ENCODE results near the gene HEPHL1.

HEPHL1 gene

GRCh38 chr11:94030059-94030458, 8.9 kb downstream of the HEPHL1 start:
- no peak for DNase-seq (ENCODE audit: low read depth, low spot score)
- in situ Hi-C loops (cut with HindIII; ENCODE audit: low sequenced_read_pairs) = no loop called here
- no peak overlapping the region for H3K4me3 ChIP-seq (ENCODE audit: low read depth, low read length)
- no peak for TF ChIP-seq CTCF (IDR thresholded peaks at IDR 0.05; ENCODE audit: low read depth, low read length)

GRCh38 chr11:94031625-94032024, 10.5 kb downstream of the HEPHL1 start:
- no peak overlapping the region for H3K4me3 ChIP-seq (ENCODE audit: low read depth, low read length)
- in situ Hi-C loops (cut with HindIII; ENCODE audit: low sequenced_read_pairs) = no loop called here
- no peak for TF ChIP-seq CTCF (IDR thresholded peaks at IDR 0.05; ENCODE audit: low read depth, low read length)
- no peak for DNase-seq (ENCODE audit: low read depth, low spot score)

DNA sequence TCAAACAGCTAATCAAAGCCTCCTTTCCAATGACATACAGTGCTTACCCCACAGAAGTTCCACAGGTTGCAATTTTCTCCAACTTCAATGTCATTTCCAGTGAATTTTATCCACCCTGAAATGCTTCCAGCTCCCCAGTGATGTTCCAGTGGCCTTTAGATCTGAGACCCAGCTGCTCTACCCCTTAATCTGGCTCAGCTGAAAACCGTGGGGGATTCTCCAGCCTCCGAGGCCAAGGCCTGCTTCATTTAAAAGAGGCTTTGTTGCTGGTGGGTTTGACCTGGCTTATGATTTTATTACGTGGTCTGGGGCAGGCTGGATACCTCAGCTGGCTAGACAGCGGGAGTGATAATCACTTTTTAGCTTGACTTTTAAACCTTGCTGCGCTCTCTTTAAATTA, 10.9 kb downstream of the HEPHL1 start:
- TF ChIP-seq CTCF (IDR thresholded peaks at IDR 0.05; ENCODE audit: low read depth, low read length) = no peak
- H3K4me3 ChIP-seq (ENCODE audit: low read depth, low read length) = no peak overlapping the region
- in situ Hi-C loops (cut with HindIII; ENCODE audit: low sequenced_read_pairs) = no loop called here
- no peak for DNase-seq (ENCODE audit: low read depth, low spot score)

GRCh38 chr11:94032725-94033124, 11.6 kb downstream of the HEPHL1 start:
- H3K4me3 ChIP-seq (ENCODE audit: low read depth, low read length) = no peak overlapping the region
- no peak for DNase-seq (ENCODE audit: low read depth, low spot score)
- TF ChIP-seq CTCF (IDR thresholded peaks at IDR 0.05; ENCODE audit: low read depth, low read length) = no peak
- in situ Hi-C loops (cut with HindIII; ENCODE audit: low sequenced_read_pairs) = no loop called here

- TF ChIP-seq CTCF (IDR thresholded peaks at IDR 0.05; ENCODE audit: low read depth, low read length) = no peak
- in situ Hi-C loops (cut with HindIII; ENCODE audit: low sequenced_read_pairs) = no loop called here
- no peak overlapping the region for H3K4me3 ChIP-seq (ENCODE audit: low read depth, low read length)
- DNase-seq (ENCODE audit: low read depth, low spot score) = no peak
Measured at GRCh38 chr11:94034207-94034606, 13.1 kb downstream of the HEPHL1 start.

DNA sequence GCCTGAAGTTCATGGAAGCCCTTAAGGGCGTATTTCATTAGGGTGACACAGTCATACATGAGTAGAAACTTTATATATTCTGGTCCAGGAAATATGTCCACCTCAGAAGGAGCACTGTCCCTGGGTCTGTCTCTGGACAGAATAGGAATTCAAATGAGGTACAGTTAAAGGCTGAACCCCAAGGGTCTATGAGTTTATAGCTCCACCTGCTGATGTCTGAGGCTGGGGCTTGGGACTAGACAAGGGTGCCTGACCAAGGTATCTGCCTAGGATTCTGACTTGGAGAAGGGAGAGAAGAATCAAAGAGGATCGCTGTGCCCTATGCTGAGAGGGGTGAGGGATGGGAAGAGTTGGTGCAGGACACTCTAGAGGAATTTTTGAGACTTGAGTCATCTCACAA, 14.9 kb downstream of the HEPHL1 start:
- TF ChIP-seq CTCF (IDR thresholded peaks at IDR 0.05; ENCODE audit: low read depth, low read length) = no peak
- no peak overlapping the region for H3K4me3 ChIP-seq (ENCODE audit: low read depth, low read length)
- in situ Hi-C loops (cut with HindIII; ENCODE audit: low sequenced_read_pairs) = no loop called here
- DNase-seq (ENCODE audit: low read depth, low spot score) = no peak

- no peak for TF ChIP-seq CTCF (IDR thresholded peaks at IDR 0.05; ENCODE audit: low read depth, low read length)
- DNase-seq (ENCODE audit: low read depth, low spot score) = no peak
- no peak overlapping the region for H3K4me3 ChIP-seq (ENCODE audit: low read depth, low read length)
- in situ Hi-C loops (cut with HindIII; ENCODE audit: low sequenced_read_pairs) = no loop called here
Measured at GRCh38 chr11:94043241-94043640, 22.1 kb downstream of the HEPHL1 start.

Data from astrocyte of the spinal cord (primary cell).